Motor neuron (in vitro differentiated cells): Measurements from ENCODE around the gene FGGY. TPM values are rescaled to one million over a fixed set of nuclear protein-coding genes. Genes with fewer than 3 reads are reported as not detected.

Source experiments
- ATAC-seq, 8 experiments: fragments of 200-7000 bp; cut with Tn5 transposase; replicated peaks in 6 of 8; 2 replicates each; pipeline ENCODE4 v1.8.0; 2021; ENCODE audit warnings: mild to moderate bottlenecking in 8 of 8, moderate library complexity in 8 of 8
- H3K27ac ChIP-seq, 2 donors: fragments of 250-450 bp; sonication (Bioruptor Pico); 2 replicates each; pipeline ENCODE4 v1.9.0; 2021; ENCODE audit warnings: antibody characterized with exemption in 2 of 2, mild to moderate bottlenecking in 2 of 2, moderate library complexity in 1 of 2
- H3K4me1 ChIP-seq, 2 donors: fragments of 250-450 bp; sonication (Bioruptor Pico); replicated peaks in 1 of 2; 2 replicates each; pipeline ENCODE4 v1.6.1; 2021; ENCODE audit warnings: antibody characterized with exemption in 2 of 2, mild to moderate bottlenecking in 2 of 2, moderate library complexity in 1 of 2
- H3K4me3 ChIP-seq, 5 donors: fragments of 250-450 bp; sonication (Bioruptor Pico); 2 replicates each; pipeline ENCODE4 v1.9.0; 2021; ENCODE audit warnings: antibody characterized with exemption in 5 of 5, mild to moderate bottlenecking in 5 of 5, moderate library complexity in 4 of 5
- WGBS, 10 experiments: fragments of 450-650 bp; shearing (Covaris generic); methylation state at CpG; one replicate each; pipeline ENCODE4 v1.0.0; 2022; 5-methylcytosine and 5-hydroxymethylcytosine counted together
- in situ Hi-C, 9 experiments: fragments of 400-800 bp; cut with MboI; loops; one replicate each; pipeline ENCODE4 v1.15.0; 2021; ENCODE audit warnings: low sequenced_read_pairs in 9 of 9, low pct_unique_long_range_greater_than_20kb in 2 of 9; ENCODE audit not compliant: unreplicated experiment in 9 of 9
- total RNA-seq, 8 experiments: library from RNA; unstranded; fragments of 300-600 nt; gene quantifications; 2 replicates each; pipeline versions ENCODE4 v1.2.3 to v1.2.4, GENCODE V29; 2022

FGGY gene
- total RNA-seq, 8 experiments from 2014 or later, result 8.4 to 33.0 (median 18.6) TPM

DNA sequence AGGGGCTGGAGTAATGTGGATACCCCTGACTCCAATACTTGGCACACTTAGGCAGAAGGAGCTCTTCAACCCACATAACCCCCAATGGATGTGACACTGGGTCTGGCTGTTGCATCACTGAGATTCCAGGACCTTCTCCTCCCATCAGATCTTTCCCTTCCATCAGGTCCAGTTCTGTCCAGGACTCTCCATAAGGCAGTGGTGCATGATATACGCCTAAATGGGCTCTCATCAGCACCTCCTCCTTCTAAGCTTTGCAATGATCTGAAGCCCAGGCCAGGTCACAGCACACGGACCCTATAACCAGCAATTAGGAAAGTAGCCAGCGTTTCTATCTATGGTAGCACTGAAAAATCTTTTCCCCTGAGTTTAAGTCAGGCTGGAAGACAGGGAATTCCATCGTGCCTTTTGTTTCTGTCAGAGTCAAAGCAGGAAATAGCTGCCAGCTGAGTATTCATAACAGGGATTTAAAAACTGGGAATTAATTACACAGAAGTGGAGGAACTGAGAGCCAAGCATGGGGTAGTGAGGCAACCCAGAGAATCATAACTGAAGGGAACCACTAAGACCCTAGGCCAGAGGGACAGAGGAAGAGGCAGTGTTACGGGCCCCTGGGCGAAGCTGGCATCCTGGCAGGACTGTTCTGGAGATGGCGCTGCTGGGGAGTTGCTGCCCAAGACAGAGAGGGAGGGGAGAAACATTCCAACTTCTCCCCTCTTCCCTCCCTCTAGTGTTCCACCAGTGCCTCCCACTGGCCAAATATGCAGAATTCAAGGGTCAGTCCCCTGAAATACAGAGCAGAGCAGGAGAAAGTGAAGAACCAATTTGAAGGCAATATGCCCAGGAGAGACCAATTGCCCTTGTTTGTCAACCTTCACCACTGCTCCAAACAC is 480.3 kb downstream of the FGGY start:
- Histone ChIP-seq H3K4me3 (no peak overlapping the region), H3K27ac (no peak overlapping the region), H3K4me1 (peaks cover 0 to 8% of the 10 kb centered on the region in 2 donors)
- ATAC-seq, result no peak
- 60 to 100% (median 82%) methylated on average over 1 to 7 of the region's 7 CpGs; no CpG with 5 or more reads in 1 of the 10 experiments for WGBS, 10 experiments
- in situ Hi-C loops, result loop anchor here in 1 of 9 experiments (25.0 kb wide), 1 partner anchor 160 kb away; the partner anchor contains the start of gene CYP2J2

DNA sequence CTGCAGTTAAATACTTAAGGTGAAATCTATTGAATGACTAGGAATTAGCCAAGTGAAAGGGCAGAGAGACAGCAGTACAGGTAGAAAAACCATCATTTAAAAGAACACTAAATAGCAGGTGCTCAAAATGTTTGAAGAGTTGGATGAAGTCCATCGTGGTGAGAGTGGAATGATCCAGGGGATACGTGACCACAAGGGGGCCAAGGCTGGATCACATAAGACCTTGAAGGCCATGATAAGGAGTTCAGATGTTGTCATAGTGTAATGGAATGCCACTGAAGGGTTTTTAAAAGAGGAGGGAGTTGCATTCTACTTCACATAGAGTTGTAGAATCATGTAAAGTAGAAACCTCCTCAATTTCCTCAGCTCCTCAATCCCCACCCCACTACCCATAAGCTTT is 483.1 kb downstream of the FGGY start:
- Histone ChIP-seq H3K27ac (no peak overlapping the region), H3K4me3 (no peak overlapping the region), H3K4me1 (peaks cover 0 to 8% of the 10 kb centered on the region in 2 donors)
- in situ Hi-C loops, result loop anchor here in 1 of 9 experiments (25.0 kb wide), 1 partner anchor 157 kb away; the partner anchor contains the start of gene CYP2J2
- WGBS, 10 experiments, result 48 to 100% (median 83%) methylated on average over 1 to 2 of the region's 2 CpGs; no CpG with 5 or more reads in 1 of the 10 experiments
- peak in 1 of 8 experiments; percentile 23 for ATAC-seq

DNA sequence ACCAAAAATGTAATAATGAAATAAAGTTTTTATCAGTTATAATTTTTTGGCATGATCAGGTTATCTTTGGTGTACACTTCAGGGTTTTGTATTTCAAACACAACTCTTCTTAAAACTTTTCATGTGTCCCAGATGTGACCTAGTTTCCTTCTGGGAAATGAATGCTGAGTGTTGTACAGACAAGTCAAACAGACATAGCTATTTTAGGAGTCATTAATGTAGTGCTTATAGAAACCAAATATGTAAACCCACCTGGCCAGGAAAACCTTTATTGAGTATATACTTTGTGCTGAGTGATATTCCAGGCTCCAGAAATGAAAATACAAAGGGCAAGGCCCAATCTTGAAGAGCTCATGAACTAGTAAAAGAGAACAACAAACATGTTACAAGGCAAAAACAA is 491.9 kb downstream of the FGGY start:
- no peak overlapping the region for H3K4me3 ChIP-seq
- ATAC-seq, result no peak
- in situ Hi-C loops, result loop anchor here in 1 of 9 experiments (25.0 kb wide), 1 partner anchor 148 kb away; the partner anchor contains the start of gene CYP2J2
- H3K4me1 ChIP-seq, result no peaks in the 10 kb centered on the region
- H3K27ac ChIP-seq, result no peak overlapping the region

DNA sequence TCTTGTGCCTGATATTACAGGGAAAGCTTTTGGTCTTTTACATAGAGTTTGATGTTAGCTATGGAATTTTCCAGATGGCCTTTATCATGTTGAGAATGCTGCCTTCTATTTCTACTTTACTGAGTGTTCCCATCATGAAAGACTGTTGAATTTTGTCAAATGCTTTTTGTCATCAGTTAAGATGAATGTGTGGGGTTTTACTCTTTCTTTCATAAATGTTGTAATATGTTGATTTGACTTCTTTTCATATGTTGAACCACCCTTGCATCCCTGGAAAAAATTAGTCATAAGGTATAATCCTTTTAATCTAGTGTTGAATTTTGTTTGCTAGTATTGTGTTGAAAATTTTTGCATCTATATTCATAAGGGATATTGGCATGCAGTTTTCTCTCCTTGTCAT is 501.7 kb downstream of the FGGY start:
- no peaks in the 10 kb centered on the region for H3K4me1 ChIP-seq
- in situ Hi-C loops, result loop anchor here in 1 of 9 experiments (25.0 kb wide), 1 partner anchor 139 kb away; the partner anchor contains the start of gene CYP2J2
- peak in 3 of 8 experiments; percentile 39 to 91 (median 77) for ATAC-seq
- H3K27ac ChIP-seq, result no peak overlapping the region
- no peak overlapping the region for H3K4me3 ChIP-seq

DNA sequence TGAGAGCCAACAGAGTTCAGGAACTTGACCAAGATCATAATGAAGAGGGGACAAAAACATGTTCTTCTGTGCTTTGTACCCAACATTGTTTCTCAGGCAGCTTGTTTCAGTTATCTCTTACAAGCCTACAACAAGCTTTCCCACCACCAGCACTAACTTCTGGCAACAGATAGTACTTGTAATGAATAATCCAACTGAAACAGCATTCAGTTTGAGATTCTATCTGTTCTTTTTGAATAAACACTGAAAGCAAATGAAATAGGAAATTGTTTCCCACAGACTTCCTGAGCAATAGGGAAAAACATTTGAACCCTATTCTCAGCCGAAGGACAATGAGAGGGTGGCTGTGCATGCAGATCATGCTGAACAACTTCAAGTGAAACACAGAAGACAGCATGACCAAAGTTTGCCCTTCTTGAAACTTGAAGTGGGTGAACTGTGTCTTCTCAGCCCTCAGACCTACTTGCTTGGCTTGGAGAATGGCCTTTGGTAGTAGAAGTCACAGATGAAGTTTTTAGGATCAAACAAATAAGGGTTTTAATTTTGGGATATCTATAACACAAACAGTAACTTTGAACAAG is 506.7 kb downstream of the FGGY start:
- no peak for ATAC-seq
- 33 to 100% (median 89%) methylated on average over 1 of the region's 1 CpG; no CpG with 5 or more reads in 4 of the 10 experiments for WGBS, 10 experiments
- no peak overlapping the region for H3K4me3 ChIP-seq
- H3K27ac ChIP-seq, result no peak overlapping the region
- in situ Hi-C loops, result no loop called here
- H3K4me1 ChIP-seq, result no peaks in the 10 kb centered on the region

DNA sequence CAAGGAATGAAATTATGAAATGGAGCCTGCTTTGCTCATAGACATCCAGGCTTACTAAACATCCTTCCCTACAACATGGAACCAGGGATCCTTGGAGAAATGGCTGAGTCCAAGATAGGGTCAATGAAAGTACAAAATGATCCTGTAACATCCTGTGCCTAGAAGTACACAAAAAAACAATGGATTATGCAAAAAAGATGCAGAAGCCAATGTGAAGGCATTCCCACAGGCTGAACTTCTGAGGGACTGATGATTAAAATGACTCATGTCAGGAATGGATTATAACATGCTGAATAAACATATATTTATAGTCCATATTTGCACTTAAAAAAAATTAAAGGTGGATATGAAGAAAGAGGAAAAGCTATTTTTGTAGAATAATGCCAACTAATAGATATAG is 507.4 kb downstream of the FGGY start:
- in situ Hi-C loops, result no loop called here
- peak in 3 of 8 experiments; percentile 70 to 93 (median 79) for ATAC-seq
- H3K27ac ChIP-seq, result no peak overlapping the region
- H3K4me1 ChIP-seq, result no peaks in the 10 kb centered on the region
- H3K4me3 ChIP-seq, result no peak overlapping the region

DNA sequence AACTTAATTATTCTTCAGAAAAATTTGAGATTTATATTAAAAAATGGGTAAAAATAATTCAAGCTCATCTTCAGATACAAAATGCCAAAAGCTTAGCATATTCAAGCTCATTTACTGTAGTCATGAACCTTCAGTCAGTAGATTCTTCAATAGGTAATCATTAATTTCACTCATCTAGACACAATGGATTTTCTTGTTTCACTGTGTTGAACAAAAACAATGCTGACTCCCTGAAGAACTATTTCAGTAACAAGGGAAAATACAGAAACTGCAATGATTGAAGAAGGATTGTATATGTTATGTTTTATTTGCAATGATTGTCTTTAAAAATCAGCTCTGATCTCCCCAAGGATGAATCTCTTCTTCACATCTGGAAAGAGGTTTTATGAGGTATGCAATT is 508.7 kb downstream of the FGGY start:
- Histone ChIP-seq H3K27ac (no peak overlapping the region), H3K4me3 (no peak overlapping the region), H3K4me1 (no peaks in the 10 kb centered on the region)
- in situ Hi-C loops, result no loop called here
- no peak for ATAC-seq
